ENCODE results near the gene EDDM13. TPM values are rescaled to one million over a fixed set of nuclear protein-coding genes. Genes with fewer than 3 reads are reported as not detected.

EDDM13 gene
- total and polyA plus RNA-seq, 10 of the 15 experiments (the other 5 are each of a cell fraction or from before 2014, with no cell fraction given): 0.15 to 0.37 TPM; not detected in 8

DNA sequence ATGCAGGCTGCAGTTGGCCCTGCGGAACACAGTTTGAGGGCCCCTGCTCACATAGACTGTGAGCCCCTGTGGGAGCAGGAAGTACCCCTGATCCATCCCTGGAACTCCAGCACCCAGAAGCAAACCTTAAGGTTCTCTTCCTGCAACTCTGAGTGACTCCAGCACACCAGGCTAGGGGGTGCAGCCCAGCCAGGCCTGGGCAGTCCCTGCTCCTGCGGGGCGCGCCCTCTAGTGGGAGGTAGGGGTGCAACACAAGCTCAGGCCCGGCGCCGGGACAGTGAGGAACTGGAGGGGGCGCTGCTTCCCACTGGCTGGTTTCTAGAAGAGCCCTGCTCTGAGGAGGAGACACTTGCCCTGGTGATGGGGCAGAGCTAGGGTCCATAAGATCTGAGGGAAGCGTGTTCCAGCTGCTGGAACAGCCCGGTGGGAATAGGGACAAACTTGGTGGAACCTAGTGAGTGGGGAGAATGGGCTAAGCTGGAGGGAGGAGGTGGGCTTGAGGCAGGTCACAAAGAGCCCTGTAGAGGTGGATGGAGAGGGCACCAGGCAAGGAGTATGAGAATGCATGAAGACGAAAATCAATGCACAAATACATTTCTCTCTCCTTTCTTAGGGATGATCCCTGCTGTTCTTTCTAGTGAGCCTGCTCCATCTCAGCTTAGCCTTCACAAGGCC, 37.1 kb downstream of the EDDM13 start (continued):
- TF ChIP-seq RAD21 (IDR thresholded peaks at IDR 0.05; ENCODE audit: insufficient read depth, low read depth, low read length) (peak; percentile 43), TCF3 (IDR thresholded peaks at IDR 0.05; ENCODE audit: borderline replicate concordance, insufficient read depth, low read depth, low read length) (no peak), TAF1 (IDR thresholded peaks at IDR 0.05; ENCODE audit: borderline replicate concordance, low read depth, low read length) (no peak), IKZF1 (conservative IDR thresholded peaks at IDR 0.05) (0 out of 2 replicates have a peak, but pooled peaks have one; percentile 19), SUZ12 (IDR thresholded peaks at IDR 0.05; ENCODE audit: unreplicated experiment) (no peak), SMAD5 (IDR thresholded peaks at IDR 0.05; ENCODE audit: low read depth) (no peak), STAT3 (IDR thresholded peaks at IDR 0.05; ENCODE audit: low read depth, low read length) (no peak), ZBED1 (IDR thresholded peaks at IDR 0.05; ENCODE audit: borderline replicate concordance) (no peak)
- TF ChIP-seq, protein P1, sequence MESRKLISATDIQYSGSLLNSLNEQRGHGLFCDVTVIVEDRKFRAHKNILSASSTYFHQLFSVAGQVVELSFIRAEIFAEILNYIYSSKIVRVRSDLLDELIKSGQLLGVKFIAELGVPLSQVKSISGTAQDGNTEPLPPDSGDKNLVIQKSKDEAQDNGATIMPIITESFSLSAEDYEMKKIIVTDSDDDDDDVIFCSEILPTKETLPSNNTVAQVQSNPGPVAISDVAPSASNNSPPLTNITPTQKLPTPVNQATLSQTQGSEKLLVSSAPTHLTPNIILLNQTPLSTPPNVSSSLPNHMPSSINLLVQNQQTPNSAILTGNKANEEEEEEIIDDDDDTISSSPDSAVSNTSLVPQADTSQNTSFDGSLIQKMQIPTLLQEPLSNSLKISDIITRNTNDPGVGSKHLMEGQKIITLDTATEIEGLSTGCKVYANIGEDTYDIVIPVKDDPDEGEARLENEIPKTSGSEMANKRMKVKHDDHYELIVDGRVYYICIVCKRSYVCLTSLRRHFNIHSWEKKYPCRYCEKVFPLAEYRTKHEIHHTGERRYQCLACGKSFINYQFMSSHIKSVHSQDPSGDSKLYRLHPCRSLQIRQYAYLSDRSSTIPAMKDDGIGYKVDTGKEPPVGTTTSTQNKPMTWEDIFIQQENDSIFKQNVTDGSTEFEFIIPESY (IDR thresholded peaks at IDR 0.05): 0 out of 2 replicates have a peak, but pooled peaks have one; percentile 69
- TF ChIP-seq, protein P2, sequence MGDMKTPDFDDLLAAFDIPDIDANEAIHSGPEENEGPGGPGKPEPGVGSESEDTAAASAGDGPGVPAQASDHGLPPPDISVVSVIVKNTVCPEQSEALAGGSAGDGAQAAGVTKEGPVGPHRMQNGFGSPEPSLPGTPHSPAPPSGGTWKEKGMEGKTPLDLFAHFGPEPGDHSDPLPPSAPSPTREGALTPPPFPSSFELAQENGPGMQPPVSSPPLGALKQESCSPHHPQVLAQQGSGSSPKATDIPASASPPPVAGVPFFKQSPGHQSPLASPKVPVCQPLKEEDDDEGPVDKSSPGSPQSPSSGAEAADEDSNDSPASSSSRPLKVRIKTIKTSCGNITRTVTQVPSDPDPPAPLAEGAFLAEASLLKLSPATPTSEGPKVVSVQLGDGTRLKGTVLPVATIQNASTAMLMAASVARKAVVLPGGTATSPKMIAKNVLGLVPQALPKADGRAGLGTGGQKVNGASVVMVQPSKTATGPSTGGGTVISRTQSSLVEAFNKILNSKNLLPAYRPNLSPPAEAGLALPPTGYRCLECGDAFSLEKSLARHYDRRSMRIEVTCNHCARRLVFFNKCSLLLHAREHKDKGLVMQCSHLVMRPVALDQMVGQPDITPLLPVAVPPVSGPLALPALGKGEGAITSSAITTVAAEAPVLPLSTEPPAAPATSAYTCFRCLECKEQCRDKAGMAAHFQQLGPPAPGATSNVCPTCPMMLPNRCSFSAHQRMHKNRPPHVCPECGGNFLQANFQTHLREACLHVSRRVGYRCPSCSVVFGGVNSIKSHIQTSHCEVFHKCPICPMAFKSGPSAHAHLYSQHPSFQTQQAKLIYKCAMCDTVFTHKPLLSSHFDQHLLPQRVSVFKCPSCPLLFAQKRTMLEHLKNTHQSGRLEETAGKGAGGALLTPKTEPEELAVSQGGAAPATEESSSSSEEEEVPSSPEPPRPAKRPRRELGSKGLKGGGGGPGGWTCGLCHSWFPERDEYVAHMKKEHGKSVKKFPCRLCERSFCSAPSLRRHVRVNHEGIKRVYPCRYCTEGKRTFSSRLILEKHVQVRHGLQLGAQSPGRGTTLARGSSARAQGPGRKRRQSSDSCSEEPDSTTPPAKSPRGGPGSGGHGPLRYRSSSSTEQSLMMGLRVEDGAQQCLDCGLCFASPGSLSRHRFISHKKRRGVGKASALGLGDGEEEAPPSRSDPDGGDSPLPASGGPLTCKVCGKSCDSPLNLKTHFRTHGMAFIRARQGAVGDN (IDR thresholded peaks at IDR 0.05): no peak
